Measurements from ENCODE around the gene ZBTB20. TPM values are rescaled to one million over a fixed set of nuclear protein-coding genes. Genes with fewer than 3 reads are reported as not detected.

Gene ZBTB20
- total and polyA plus RNA-seq, 10 of the 15 experiments (the other 5 are each of a cell fraction or from before 2014, with no cell fraction given) = 0.20 to 5.5 (median 2.2) TPM

DNA sequence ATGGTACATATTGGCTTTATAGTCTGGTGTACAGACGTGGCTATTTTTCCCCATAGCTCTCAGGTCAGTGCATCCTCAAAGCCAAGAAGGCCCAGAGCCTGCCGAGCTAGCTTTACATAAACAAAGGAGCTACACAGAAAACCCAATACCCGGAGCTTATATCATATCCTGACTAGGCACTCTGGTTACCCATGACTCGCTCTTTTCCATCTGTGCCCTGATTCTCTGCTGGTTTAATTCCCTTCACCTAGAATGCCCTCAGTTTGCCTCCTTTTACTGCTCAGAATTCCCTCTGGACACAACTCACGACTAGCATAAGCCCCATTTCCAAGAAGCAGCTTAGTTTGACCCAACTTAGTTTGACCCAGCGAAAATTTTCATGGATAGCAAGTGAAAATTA is 742.5 kb downstream of the ZBTB20 start (continued):
- TF ChIP-seq, protein P1, sequence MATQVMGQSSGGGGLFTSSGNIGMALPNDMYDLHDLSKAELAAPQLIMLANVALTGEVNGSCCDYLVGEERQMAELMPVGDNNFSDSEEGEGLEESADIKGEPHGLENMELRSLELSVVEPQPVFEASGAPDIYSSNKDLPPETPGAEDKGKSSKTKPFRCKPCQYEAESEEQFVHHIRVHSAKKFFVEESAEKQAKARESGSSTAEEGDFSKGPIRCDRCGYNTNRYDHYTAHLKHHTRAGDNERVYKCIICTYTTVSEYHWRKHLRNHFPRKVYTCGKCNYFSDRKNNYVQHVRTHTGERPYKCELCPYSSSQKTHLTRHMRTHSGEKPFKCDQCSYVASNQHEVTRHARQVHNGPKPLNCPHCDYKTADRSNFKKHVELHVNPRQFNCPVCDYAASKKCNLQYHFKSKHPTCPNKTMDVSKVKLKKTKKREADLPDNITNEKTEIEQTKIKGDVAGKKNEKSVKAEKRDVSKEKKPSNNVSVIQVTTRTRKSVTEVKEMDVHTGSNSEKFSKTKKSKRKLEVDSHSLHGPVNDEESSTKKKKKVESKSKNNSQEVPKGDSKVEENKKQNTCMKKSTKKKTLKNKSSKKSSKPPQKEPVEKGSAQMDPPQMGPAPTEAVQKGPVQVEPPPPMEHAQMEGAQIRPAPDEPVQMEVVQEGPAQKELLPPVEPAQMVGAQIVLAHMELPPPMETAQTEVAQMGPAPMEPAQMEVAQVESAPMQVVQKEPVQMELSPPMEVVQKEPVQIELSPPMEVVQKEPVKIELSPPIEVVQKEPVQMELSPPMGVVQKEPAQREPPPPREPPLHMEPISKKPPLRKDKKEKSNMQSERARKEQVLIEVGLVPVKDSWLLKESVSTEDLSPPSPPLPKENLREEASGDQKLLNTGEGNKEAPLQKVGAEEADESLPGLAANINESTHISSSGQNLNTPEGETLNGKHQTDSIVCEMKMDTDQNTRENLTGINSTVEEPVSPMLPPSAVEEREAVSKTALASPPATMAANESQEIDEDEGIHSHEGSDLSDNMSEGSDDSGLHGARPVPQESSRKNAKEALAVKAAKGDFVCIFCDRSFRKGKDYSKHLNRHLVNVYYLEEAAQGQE (IDR thresholded peaks at IDR 0.05; ENCODE audit: low read depth, low read length) = no peak
- TF ChIP-seq RELA (IDR thresholded peaks at IDR 0.05; ENCODE audit: borderline replicate concordance, partially characterized antibody) = no peak
- TF ChIP-seq, protein P2, sequence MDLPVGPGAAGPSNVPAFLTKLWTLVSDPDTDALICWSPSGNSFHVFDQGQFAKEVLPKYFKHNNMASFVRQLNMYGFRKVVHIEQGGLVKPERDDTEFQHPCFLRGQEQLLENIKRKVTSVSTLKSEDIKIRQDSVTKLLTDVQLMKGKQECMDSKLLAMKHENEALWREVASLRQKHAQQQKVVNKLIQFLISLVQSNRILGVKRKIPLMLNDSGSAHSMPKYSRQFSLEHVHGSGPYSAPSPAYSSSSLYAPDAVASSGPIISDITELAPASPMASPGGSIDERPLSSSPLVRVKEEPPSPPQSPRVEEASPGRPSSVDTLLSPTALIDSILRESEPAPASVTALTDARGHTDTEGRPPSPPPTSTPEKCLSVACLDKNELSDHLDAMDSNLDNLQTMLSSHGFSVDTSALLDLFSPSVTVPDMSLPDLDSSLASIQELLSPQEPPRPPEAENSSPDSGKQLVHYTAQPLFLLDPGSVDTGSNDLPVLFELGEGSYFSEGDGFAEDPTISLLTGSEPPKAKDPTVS (IDR thresholded peaks at IDR 0.05; ENCODE audit: low read depth, low read length) = no peak
- TF ChIP-seq YBX1 (IDR thresholded peaks at IDR 0.05) = no peak
- TF ChIP-seq HDAC2 (IDR thresholded peaks at IDR 0.05) = no peak
- TF ChIP-seq ZSCAN29 (IDR thresholded peaks at IDR 0.05) = no peak
- TF ChIP-seq, protein P3, sequence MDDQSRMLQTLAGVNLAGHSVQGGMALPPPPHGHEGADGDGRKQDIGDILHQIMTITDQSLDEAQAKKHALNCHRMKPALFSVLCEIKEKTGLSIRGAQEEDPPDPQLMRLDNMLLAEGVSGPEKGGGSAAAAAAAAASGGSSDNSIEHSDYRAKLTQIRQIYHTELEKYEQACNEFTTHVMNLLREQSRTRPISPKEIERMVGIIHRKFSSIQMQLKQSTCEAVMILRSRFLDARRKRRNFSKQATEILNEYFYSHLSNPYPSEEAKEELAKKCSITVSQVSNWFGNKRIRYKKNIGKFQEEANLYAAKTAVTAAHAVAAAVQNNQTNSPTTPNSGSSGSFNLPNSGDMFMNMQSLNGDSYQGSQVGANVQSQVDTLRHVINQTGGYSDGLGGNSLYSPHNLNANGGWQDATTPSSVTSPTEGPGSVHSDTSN (IDR thresholded peaks at IDR 0.05; ENCODE audit: insufficient replicate concordance, low read depth, low read length) = no peak
- TF ChIP-seq JUND (IDR thresholded peaks at IDR 0.05; ENCODE audit: low read depth, low read length) = no peak
- no peak for TF ChIP-seq STAT1 (conservative IDR thresholded peaks at IDR 0.05)
- TF ChIP-seq IRF5 (IDR thresholded peaks at IDR 0.05; ENCODE audit: borderline replicate concordance) = no peak
- no peak for TF ChIP-seq TCF3 (IDR thresholded peaks at IDR 0.05; ENCODE audit: borderline replicate concordance, insufficient read depth, low read depth, low read length)
- no peak for TF ChIP-seq NRF1 (conservative IDR thresholded peaks at IDR 0.05; ENCODE audit: low read depth, low read length)
- no peak for TF ChIP-seq EGR1 (IDR thresholded peaks at IDR 0.05; ENCODE audit: borderline replicate concordance in 1 of 2, low read depth in 2 of 2, low read length in 2 of 2)
- TF ChIP-seq EP300 (IDR thresholded peaks at IDR 0.05; ENCODE audit: borderline replicate concordance in 1 of 2, control insufficient read depth in 1 of 2, low read depth in 2 of 2, low read length in 2 of 2) = no peak
